GM08714 (cell line): Measurements from ENCODE around the gene OR4D1.
"Not testable (repeated sequence)": the region's sequence is repeated elsewhere in the genome, so short reads cannot be mapped to it uniquely, and the experiment has no call there.

Experiments used
- H3K4me3 ChIP-seq: fragments of 200-500 bp; sonication (Bioruptor generic); 2 replicates; pipeline ENCODE4 v1.5.1; 2014; ENCODE audit warnings: mild to moderate bottlenecking, low read length, inconsistent platforms
- ZNF274 ChIP-seq: IDR thresholded peaks from 2 replicates; pipeline ENCODE4 v1.6.1; 2012; ENCODE audit warnings: mild to moderate bottlenecking, low read depth, low read length

The OR4D1 gene

GRCh38 chr17:58136669-58137279 lies 11.4 kb upstream of the OR4D1 start:
- no peak overlapping the region for H3K4me3 ChIP-seq
- no peak for TF ChIP-seq ZNF274

GRCh38 chr17:58141505-58141904 lies 6.7 kb upstream of the OR4D1 start:
- no peak overlapping the region for H3K4me3 ChIP-seq
- TF ChIP-seq ZNF274: no peak

GRCh38 chr17:58143335-58143734 lies 4.8 kb upstream of the OR4D1 start:
- H3K4me3 ChIP-seq: not testable (repeated sequence)

GRCh38 chr17:58144801-58145200 lies 3.4 kb upstream of the OR4D1 start:
- no peak for TF ChIP-seq ZNF274
- no peak overlapping the region for H3K4me3 ChIP-seq

- TF ChIP-seq ZNF274: no peak
- no peak overlapping the region for H3K4me3 ChIP-seq
These were observed 425 bp downstream of the OR4D1 start for GRCh38 chr17:58148609-58149008.

- no peak for TF ChIP-seq ZNF274
- no peak overlapping the region for H3K4me3 ChIP-seq
These were observed 2.2 kb downstream of the OR4D1 start for GRCh38 chr17:58150394-58150793.

GRCh38 chr17:58153046-58153445 lies 4.9 kb downstream of the OR4D1 start:
- H3K4me3 ChIP-seq: no peak overlapping the region
- TF ChIP-seq ZNF274: no peak

- no peak overlapping the region for H3K4me3 ChIP-seq
- no peak for TF ChIP-seq ZNF274
These were observed 5.5 kb downstream of the OR4D1 start for GRCh38 chr17:58153671-58154070.

- H3K4me3 ChIP-seq: no peak overlapping the region; the same call in 1 of the 2 replicates
- no peak for TF ChIP-seq ZNF274
These were observed 8.9 kb downstream of the OR4D1 start for GRCh38 chr17:58156839-58157803.

GRCh38 chr17:58158181-58158580 lies 10.0 kb downstream of the OR4D1 start:
- H3K4me3 ChIP-seq: no peak overlapping the region
- TF ChIP-seq ZNF274: no peak

GRCh38 chr17:58161566-58161965 lies 13.4 kb downstream of the OR4D1 start:
- no peak overlapping the region for H3K4me3 ChIP-seq
- TF ChIP-seq ZNF274: no peak

- TF ChIP-seq ZNF274: no peak
These were observed 17.8 kb downstream of the OR4D1 start for GRCh38 chr17:58165981-58166380.

GRCh38 chr17:58166682-58167081 lies 18.5 kb downstream of the OR4D1 start, which contains the start of gene OR4D2:
OR4D2 (plus strand) TSS chr17:58166982; CDS start chr17:58169656, 2,674 bp downstream.
- no peak for TF ChIP-seq ZNF274
- no peak within 1 kb of the TSS for H3K4me3 ChIP-seq

More at GRCh38 chr17:58165981-58166380, 17.8 kb downstream of the OR4D1 start:
- no peak overlapping the region for H3K4me3 ChIP-seq

- TF ChIP-seq ZNF274: no peak
- no peak overlapping the region for H3K4me3 ChIP-seq
These were observed 22.4 kb downstream of the OR4D1 start for GRCh38 chr17:58170622-58171021.
